ENCODE measurements around the gene NOCT.
"Not testable (repeated sequence)": the region's sequence is repeated elsewhere in the genome, so short reads cannot be mapped to it uniquely, and the experiment has no call there.

Gene NOCT

DNA sequence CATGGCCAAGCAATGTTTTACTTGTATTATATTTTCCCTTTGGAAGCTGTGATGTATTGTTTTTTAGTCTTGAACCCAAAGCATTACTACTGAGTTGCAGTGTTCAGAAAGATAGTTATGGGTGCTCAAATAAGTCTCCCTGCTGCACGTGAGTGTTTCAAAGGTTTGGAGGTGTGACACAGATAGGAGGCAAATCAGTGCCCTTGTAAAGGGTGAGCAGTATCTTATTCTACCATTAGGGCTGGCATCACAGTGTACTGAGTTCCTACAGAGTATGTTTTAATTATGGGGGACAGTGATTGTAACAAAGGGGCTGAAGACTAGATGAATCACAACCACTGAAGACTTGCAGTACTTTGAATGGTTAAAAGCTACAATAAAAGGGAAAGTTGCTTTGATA is 38.3 kb downstream of the NOCT start:
- DNase-seq: no peak

DNA sequence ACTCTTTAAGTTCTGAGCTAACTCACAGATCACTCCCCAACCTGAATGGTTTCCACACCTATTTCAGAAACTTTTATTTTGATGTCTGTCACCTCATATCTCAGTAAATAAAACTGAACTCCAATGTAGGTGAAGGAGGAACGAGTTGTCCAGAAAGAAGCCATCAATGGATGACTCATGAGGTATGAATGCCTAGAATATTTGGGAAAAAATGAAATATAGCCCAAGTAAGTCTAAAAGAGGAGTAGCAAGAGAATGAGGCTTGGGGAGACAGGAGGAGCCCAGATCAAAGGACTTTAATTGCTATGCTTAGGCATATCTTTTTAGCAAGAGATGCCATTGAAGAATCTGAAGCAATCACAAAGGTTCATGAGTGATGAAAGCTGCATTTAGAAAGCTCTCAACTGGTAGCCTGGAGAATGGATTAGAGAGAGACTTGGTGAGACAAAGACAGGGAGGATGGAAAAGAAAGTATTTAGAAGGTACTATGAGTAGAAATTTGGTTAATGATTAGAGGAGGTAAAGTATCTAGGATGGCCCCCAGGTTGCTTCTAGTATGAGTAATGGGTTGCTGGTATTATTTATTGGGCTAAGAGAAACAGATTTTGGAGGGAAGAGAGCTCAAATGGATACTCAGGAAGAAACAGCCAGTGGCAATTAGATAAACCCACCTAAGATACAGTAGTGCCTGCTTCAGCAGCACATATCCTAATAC is 39.4 kb downstream of the NOCT start:
- DNase-seq: no peak

GRCh38 chr4:139059026-139059425 is 43.4 kb downstream of the NOCT start:
- not testable (repeated sequence) for DNase-seq

GRCh38 chr4:139060591-139060990 is 45.0 kb downstream of the NOCT start:
- no peak for DNase-seq

GRCh38 chr4:139076016-139076744 is 60.6 kb downstream of the NOCT start:
- no peak for DNase-seq

DNA sequence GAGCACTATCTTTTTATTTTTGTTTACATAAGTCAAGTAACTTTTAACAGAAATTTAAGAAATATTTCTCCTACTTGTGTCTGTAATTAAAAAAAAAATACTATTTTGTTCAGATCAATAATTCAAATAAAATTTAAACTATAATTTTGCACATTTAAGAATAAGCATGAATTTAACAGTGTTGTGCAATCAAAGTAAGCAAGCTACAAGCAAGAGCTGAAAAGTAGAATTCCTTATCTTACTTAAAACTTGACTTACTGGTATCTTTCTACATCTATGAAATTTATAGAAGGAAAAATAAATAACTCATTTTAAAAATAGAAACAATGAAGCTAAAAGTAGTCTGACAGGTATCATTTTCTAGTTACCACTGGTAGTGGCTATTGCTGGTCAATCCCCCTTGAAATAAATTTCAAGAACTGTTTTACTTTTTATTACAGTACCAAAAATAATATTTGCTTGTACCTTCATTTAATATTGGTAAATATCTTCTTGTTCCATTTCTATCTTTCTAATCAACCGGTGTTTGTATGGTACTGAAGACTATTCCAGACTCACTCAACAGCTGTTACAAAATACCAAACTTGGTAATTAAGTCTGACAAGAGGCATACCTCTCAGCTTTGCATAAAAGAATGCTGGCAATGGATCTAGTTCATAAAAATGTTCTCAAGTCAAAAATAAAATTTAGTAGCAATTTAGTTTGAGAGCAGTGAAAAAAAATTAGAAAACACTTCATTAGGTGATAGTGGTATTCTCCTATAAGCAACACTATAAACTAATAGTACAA is 62.2 kb downstream of the NOCT start:
- no peak for DNase-seq

GRCh38 chr4:139078926-139079325 is 63.3 kb downstream of the NOCT start:
- DNase-seq: no peak

DNA sequence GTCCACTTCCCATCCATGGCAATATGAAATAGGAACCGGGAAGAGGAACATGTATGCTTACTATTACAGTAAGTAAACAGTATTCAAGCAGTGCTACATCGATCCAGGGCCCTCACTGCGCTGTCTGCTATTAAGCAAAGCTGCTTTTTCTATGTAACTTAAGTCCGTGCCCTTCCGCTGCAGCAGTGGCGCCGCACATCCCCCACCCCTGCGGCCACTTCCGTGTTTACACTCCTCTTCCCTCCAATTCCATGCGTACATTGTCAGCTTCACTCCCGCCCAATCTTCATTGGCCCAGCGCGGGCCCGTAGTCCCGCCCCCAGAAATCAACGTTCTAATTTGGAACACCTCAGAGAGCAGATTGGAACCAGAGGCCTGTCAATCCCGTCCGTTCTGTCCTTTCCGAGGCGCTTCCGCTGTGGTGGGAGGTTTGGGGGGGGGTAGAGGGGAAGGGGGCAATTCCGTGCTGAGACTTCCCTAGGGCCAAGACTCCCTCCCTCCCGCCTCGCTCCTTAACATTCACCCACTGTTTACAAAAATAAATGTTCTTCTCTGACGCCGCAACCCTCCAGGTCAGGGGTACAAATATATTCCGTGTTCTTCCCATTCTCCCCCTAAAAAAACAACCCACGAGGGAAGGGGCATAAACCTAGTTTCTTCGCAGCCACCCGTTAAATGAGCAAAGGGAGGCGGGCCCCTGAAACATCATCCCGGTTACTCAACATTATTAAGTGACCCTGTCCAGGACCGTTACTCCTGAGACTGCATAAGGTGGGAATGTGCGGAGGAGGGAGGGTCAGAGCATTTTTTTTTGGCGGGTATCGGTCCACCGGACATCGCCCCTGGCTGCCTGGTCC is 67.4 kb downstream of the NOCT start:
- peak; percentile 97 to 98 for DNase-seq

GRCh38 chr4:139083607-139083955 is 68.0 kb downstream of the NOCT start:
- peak; percentile 39 for DNase-seq

DNA sequence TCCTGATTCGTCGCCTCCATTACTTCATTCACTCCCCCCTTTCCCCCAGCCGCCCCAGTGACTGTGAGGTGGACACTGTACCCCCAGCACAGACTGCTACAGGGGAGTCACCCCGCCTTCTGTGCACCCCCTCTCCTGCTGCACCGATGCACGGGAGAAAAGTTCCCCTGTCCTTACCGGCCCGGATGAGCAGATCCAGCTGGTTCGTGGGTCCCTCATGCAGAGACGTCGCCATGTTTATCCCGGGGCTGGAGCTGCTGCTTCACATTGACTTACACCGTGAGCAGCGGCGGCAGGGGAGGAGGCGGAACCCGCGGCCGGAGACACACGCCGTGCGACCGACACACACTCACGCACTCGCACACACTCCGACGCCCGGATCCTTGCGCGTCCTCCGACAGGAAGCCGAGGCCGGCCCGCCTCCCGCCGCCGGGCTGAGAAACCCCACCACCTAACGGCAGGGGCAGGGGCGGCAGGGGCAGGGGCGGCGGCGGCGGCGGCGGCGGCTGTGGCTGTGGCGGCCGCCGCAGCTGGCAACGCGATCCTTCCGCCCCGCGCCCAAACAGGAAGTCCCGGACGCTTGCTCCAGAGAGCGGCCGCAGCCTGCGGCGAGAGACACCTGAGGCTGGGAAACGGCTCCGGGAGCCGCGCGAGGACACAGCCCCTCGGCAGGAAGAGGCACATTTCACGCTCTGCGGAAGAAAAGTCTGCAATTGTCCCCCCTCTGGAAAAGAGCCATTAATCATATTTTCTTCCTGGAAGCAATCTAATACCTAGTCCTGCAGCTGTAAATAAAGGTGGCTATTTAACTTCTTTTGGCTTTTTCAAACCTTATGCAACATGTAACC is 68.6 kb downstream of the NOCT start:
- DNase-seq: peak; percentile 70 to 75

DNA sequence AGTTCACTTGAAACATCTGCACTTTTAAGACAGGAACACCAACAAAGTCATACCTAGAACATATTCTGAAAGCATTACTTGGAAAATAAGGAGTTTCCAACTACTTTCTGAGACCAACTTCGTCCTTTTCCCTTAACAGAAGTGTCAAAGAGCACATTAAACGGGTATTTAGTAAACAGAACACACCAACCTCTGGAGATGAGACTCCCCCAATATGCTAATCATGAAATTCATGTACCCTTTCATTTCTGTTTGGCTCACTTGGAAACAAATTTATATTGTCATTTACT is 69.2 kb downstream of the NOCT start:
- DNase-seq: peak in 1 of 2 experiments; percentile 36

- peak; percentile 22 to 37 for DNase-seq
Measured at GRCh38 chr4:139085141-139085540, 69.6 kb downstream of the NOCT start.

DNA sequence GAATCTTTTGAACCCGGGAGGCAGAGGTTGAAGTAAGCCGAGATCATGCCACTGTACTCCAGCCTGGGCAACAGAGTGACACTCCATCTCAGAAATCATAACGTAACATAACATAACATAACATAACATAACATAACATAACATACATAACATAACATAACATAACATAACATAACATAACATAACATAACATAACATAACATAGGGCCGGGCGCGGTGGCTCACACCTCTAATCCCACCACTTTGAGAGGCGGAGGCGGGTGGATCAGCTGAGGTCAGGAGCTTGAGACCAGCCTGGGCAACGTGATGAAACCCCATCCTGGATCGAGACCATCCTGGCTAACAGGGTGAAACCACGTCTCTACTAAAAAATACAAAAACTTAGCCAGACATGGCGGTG is 76.7 kb downstream of the NOCT start:
- DNase-seq: no peak

All from AML-193 (cell line).